ENCODE results near the gene TMEM8B. TPM values are rescaled to one million over a fixed set of nuclear protein-coding genes. Genes with fewer than 3 reads are reported as not detected.

Gene TMEM8B
- total and polyA plus RNA-seq, 7 donors = 3.5 to 12.5 (median 7.1) TPM

DNA sequence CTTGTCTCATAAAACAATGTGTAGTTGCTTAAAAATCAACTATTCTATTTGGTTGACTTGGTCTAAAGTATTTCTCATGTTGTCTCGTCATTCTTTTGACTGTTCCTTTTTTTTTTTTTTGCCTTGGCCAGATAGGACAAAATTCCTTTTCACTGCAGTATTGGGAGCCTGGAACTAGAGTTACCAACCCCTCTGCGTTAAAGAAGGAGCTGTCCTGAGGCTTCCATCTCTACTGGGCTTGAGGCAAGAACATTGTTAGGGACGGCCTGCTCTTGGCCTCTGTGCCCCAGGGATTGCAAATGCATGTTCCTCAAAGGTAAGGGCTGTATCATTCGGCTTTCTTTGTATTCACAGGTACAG lies 39.0 kb upstream of the TMEM8B start:
- peaks cover 0 to 44% (median 40%) of the 10 kb centered on the region in 4 donors for H3K4me1 ChIP-seq
- no peak for DNase-seq
- TF ChIP-seq, protein P1, sequence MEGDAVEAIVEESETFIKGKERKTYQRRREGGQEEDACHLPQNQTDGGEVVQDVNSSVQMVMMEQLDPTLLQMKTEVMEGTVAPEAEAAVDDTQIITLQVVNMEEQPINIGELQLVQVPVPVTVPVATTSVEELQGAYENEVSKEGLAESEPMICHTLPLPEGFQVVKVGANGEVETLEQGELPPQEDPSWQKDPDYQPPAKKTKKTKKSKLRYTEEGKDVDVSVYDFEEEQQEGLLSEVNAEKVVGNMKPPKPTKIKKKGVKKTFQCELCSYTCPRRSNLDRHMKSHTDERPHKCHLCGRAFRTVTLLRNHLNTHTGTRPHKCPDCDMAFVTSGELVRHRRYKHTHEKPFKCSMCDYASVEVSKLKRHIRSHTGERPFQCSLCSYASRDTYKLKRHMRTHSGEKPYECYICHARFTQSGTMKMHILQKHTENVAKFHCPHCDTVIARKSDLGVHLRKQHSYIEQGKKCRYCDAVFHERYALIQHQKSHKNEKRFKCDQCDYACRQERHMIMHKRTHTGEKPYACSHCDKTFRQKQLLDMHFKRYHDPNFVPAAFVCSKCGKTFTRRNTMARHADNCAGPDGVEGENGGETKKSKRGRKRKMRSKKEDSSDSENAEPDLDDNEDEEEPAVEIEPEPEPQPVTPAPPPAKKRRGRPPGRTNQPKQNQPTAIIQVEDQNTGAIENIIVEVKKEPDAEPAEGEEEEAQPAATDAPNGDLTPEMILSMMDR (IDR thresholded peaks at IDR 0.05) = no peak
- intact Hi-C loops (cut with DNase I) = loop anchor here (1.0 to 5.0 kb wide), 3 partner anchors 39 to 157 kb away; partner anchors contain the start of genes FAM221B and TMEM8B
- H3K27me3 ChIP-seq = no peaks in the 10 kb centered on the region
- H3K36me3 ChIP-seq = no peaks in the 10 kb centered on the region
- no peak overlapping the region for H3K4me3 ChIP-seq
- H3K9me3 ChIP-seq = no peaks in the 10 kb centered on the region
- 32 to 45% methylated on average over 4 of the region's 4 CpGs for WGBS, 2 donors
- no peak overlapping the region for H3K27ac ChIP-seq

DNA sequence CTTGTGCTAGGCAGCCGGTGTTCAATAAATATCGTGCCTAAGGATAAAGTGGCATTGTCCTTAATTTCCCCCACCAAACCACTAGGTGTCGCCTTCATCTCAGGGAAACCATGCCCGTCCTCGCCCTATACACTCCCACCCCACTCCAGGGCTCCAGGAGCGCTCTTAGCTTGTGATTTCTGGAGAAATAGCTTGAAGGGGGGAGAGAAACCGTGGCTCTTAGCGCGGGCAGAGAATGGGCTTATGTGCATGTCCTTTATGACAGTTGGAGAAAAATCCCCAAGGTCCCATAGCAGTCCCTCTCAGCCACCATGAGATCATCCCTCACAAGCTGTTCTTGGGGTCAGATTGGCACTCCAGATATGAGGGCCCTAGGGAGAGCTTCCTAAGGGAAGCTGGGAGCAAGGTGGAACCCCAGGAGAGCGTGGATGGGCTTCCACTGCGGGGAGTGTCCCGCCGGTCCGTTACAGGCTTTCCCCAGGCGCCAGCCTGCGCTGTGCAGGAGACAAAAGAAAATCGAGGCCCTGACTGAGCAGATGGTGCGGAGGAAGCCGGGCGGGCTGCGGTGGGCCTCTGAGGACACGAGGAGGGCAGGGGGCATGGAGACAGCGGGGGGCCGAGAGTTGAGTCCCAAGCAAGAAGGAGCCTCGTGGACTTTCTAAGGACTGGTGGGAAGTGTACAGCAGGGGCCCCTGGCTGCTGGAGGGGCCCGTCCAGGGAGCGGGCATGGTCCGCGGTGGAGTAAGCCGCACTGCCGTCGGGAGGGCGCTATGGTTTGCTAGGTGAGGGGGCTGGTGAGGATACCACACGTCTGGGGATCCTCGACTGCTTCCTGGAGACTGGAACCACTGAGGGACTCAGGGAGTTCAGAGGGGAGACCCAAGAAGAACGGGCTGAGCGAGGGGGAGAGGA lies 38.4 kb upstream of the TMEM8B start:
- H3K27me3 ChIP-seq = no peaks in the 10 kb centered on the region
- H3K36me3 ChIP-seq = no peaks in the 10 kb centered on the region
- 61 to 65% methylated on average over 37 of the region's 37 CpGs for WGBS, 2 donors
- peak overlapping the region; percentile 79 to 90 (median 85) for H3K27ac ChIP-seq
- H3K9me3 ChIP-seq = no peaks in the 10 kb centered on the region
- TF ChIP-seq POLR2A (IDR thresholded peaks at IDR 0.05) (no peak), EP300 (IDR thresholded peaks at IDR 0.05) (no peak), POLR2AphosphoS5 (IDR thresholded peaks at IDR 0.05) (no peak)
- TF ChIP-seq, protein P1 (IDR thresholded peaks at IDR 0.05) = peak; percentile 83 to 92 (median 86)
- peaks cover 0 to 50% (median 43%) of the 10 kb centered on the region in 4 donors for H3K4me1 ChIP-seq
- DNase-seq = peak; percentile 92
- intact Hi-C loops (cut with DNase I) = loop anchor here (1.0 to 5.0 kb wide), 4 partner anchors 22 to 157 kb away; partner anchors contain the start of genes FAM221B, SPAG8 and TMEM8B
- H3K4me3 ChIP-seq = peak overlapping the region; percentile 44 to 76 (median 70)

DNA sequence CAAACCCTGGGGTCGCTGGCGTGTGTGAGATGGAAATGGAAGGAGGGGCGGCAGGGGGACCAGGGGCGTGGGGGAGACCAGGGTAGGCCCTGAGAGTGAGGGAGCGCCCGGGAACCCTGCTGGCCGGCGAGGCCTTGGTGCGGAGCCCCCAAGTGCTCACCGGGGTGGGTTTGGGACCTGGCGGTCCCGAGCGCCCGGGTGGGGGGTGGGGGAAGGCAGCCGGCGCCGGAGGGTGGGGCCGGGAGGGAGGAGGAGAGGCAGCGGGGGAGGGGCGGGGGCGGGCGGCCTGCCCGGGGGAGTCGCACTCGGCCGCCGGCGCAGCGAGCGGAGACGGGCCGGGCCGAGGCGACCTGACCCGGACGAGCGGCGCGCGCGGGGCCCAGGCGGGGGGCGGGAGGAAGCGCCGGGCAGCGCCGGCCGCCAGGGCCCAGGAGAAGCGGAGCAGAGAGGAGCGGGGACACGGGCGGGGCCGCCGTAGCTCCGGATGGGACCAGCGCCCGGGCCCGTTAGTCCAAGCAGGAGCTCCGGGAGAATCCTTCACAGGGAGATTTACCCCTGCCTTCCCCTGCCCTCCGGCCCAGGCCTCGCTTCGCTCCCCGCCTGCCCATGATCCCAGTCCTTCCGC lies 37.6 kb upstream of the TMEM8B start, which contains the start of gene NPR2:
NPR2 (plus strand) TSS at position 295 of the 625 bp plus-strand sequence. CDS start 818 bp downstream, outside the sequence.
- intact Hi-C loops (cut with DNase I) = loop anchor here (1.0 to 5.0 kb wide), 3 partner anchors 21 to 156 kb away; partner anchors contain the start of genes FAM221B, SPAG8 and TMEM8B
- peak; percentile 75 for DNase-seq
- TF ChIP-seq POLR2A (IDR thresholded peaks at IDR 0.05) = no peak
- no peak for TF ChIP-seq POLR2AphosphoS5 (IDR thresholded peaks at IDR 0.05)
- TF ChIP-seq, protein P1 (IDR thresholded peaks at IDR 0.05) = no peak
- no peak for TF ChIP-seq EP300 (IDR thresholded peaks at IDR 0.05)
- Histone ChIP-seq H3K9me3 (no peaks in the 10 kb centered on the region), H3K27ac (peak within 1 kb of the TSS; percentile 79 to 90 (median 85)), H3K27me3 (no peaks in the 10 kb centered on the region), H3K4me1 (peaks cover 0 to 53% (median 43%) of the 10 kb centered on the region in 4 donors), H3K36me3 (no peaks in the 10 kb centered on the region), H3K4me3 (peak within 1 kb of the TSS; percentile 44 to 76 (median 70))
- 34 to 54% methylated on average over 64 of the region's 64 CpGs for WGBS, 2 donors

DNA sequence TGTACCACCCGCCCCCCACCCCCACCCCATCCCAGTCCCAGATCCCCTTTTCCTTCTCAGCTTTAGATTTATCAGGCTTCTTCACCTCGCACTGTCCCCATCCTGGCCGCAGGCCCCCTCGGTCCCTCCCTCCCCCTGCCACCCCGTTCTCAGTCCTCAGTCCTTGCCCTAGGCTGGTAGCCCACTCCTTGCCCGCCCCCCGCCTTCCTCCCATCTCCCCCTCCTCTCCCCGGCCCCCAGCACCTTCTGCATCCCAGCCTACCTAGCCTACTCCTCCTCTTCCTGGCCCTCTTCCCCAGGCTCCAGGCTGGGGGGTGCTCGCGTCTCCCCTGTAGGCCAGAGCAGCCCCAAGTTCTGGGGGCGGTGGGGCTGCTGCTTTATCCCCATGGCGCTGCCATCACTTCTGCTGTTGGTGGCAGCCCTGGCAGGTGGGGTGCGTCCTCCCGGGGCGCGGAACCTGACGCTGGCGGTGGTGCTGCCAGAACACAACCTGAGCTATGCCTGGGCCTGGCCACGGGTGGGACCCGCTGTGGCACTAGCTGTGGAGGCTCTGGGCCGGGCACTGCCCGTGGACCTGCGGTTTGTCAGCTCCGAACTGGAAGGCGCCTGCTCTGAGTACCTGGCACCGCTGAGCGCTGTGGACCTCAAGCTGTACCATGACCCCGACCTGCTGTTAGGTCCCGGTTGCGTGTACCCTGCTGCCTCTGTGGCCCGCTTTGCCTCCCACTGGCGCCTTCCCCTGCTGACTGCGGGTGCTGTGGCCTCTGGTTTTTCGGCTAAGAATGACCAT lies 36.8 kb upstream of the TMEM8B start:
- Histone ChIP-seq H3K9me3 (no peaks in the 10 kb centered on the region), H3K27ac (peak overlapping the region; percentile 79 to 90 (median 85)), H3K4me3 (peak overlapping the region; percentile 44 to 76 (median 70)), H3K4me1 (peaks cover 0 to 53% (median 43%) of the 10 kb centered on the region in 4 donors), H3K36me3 (no peaks in the 10 kb centered on the region), H3K27me3 (no peaks in the 10 kb centered on the region)
- no peak for TF ChIP-seq POLR2A (IDR thresholded peaks at IDR 0.05)
- no peak for TF ChIP-seq EP300 (IDR thresholded peaks at IDR 0.05)
- TF ChIP-seq, protein P1 (IDR thresholded peaks at IDR 0.05) = no peak
- TF ChIP-seq POLR2AphosphoS5 (IDR thresholded peaks at IDR 0.05) = no peak
- intact Hi-C loops (cut with DNase I) = loop anchor here (5.0 kb wide), 1 partner anchor 155 kb away; no protein-coding TSS in a partner anchor
- 90 to 91% methylated on average over 34 of the region's 34 CpGs for WGBS, 2 donors
- DNase-seq = no peak

Data from sigmoid colon (tissue), 7 donors.